HepG2 (cell line): ENCODE data around the gene MARVELD3.

Experiments
- E2F1 ChIP-seq: sonication (generic); formaldehyde crosslinking; IDR thresholded peaks from 2 replicates; pipeline ENCODE4 v1.5.0; 2020; ENCODE audit warnings: missing genetic modification reagents
- GLI4 ChIP-seq: sonication (generic); formaldehyde crosslinking; IDR thresholded peaks from 2 replicates; pipeline ENCODE4 v1.5.1; 2020; ENCODE audit warnings: missing genetic modification reagents, mild to moderate bottlenecking, moderate library complexity, borderline replicate concordance
- SOX5 ChIP-seq: IDR thresholded peaks from 2 replicates; pipeline ENCODE4 v1.6.1; 2016; ENCODE audit warnings: borderline replicate concordance
- TRIM22 ChIP-seq: fragments of 450-650 bp; IDR thresholded peaks from 2 replicates; pipeline ENCODE4 v1.6.1; 2017

- TF ChIP-seq E2F1 (CRISPR knock-in tag) (no peak), SOX5 (CRISPR knock-in tag) (no peak), TRIM22 (no peak), GLI4 (CRISPR knock-in tag) (no peak)
Measured at GRCh38 chr16:71635632-71636031, 9.6 kb downstream of the MARVELD3 start.
